B cell (primary cell): ENCODE measurements around the gene CHRM1.

Experiments used
- CTCF ChIP-seq: fragments of 200-600 bp; IDR thresholded peaks from one replicate; pipeline ENCODE4 v1.8.0; 2022; ENCODE audit warnings: antibody characterized with exemption, mild to moderate bottlenecking
- EZH2 ChIP-seq: IDR thresholded peaks from 2 replicates; pipeline ENCODE4 v1.6.1; 2012; ENCODE audit warnings: borderline replicate concordance, low read depth, mild to moderate bottlenecking, moderate library complexity, low read length; ENCODE audit not compliant: insufficient read depth, poor library complexity, severe bottlenecking

GRCh38 chr11:62923601-62924411, 2.6 kb upstream of the CHRM1 start:
- TF ChIP-seq CTCF (no peak), EZH2 (no peak)
